Neural cell (in vitro differentiated cells): ENCODE measurements around the gene SFT2D2. TPM values are rescaled to one million over a fixed set of nuclear protein-coding genes. Genes with fewer than 3 reads are reported as not detected.

Experiments
- H2AFZ ChIP-seq: fragments of 200-600, 300-800 bp; sonication (generic), shearing (Covaris generic); 2 replicates; pipeline ENCODE4 v1.6.0; 2014; ENCODE audit warnings: low read depth, mild to moderate bottlenecking, antibody characterized with exemption, low read length, moderate library complexity
- H3F3A ChIP-seq: fragments of 200-600 bp; shearing (Covaris generic); 2 replicates; pipeline ENCODE4 v1.6.1; 2016; ENCODE audit warnings: mild to moderate bottlenecking, moderate library complexity, mixed read lengths, antibody characterized with exemption, low read length; ENCODE audit not compliant: insufficient read depth, poor library complexity, severe bottlenecking
- H3K27ac ChIP-seq: fragments of 200-600, 300-800 bp; sonication (generic), shearing (Covaris generic); 2 replicates; pipeline ENCODE4 v1.5.1; 2014; ENCODE audit warnings: mild to moderate bottlenecking, low read length, moderate library complexity
- H3K27me3 ChIP-seq: fragments of 300-800, 200-600 bp; sonication (generic), shearing (Covaris generic); 2 replicates; pipeline ENCODE4 v1.6.0; 2014; ENCODE audit warnings: mild to moderate bottlenecking, low read depth, low read length, moderate library complexity; ENCODE audit not compliant: insufficient read depth
- H3K36me3 ChIP-seq: fragments of 300-800, 200-600 bp; sonication (generic), shearing (Covaris generic); 2 replicates; pipeline ENCODE4 v1.5.1; 2014; ENCODE audit warnings: mild to moderate bottlenecking, antibody characterized with exemption, low read length, moderate library complexity; ENCODE audit not compliant: insufficient read depth
- H3K4me2 ChIP-seq: fragments of 300-800, 200-600 bp; sonication (generic), shearing (Covaris generic); 2 replicates; pipeline ENCODE4 v1.6.0; 2014; ENCODE audit warnings: mild to moderate bottlenecking, low read length
- H3K4me3 ChIP-seq: fragments of 300-800, 200-600 bp; sonication (generic), shearing (Covaris generic); 2 replicates; pipeline ENCODE4 v1.5.1; 2014; ENCODE audit warnings: mild to moderate bottlenecking, low read length, moderate library complexity
- H3K79me2 ChIP-seq: fragments of 200-600 bp; shearing (Covaris generic); replicated peaks from 2 replicates; pipeline ENCODE4 v1.6.0; 2014; ENCODE audit warnings: mild to moderate bottlenecking, low read length, moderate library complexity; ENCODE audit not compliant: insufficient read depth
- H3K9ac ChIP-seq: fragments of 300-800, 200-600 bp; sonication (generic), shearing (Covaris generic); 2 replicates; pipeline ENCODE4 v1.6.1; 2016; ENCODE audit warnings: mild to moderate bottlenecking, low read length, mixed read lengths
- H3K9me2 ChIP-seq: fragments of 200-600 bp; shearing (Covaris generic); 2 replicates; pipeline ENCODE4 v1.6.1; 2016; ENCODE audit warnings: mild to moderate bottlenecking, low read length, mixed read lengths; ENCODE audit not compliant: insufficient read depth
- H3K9me3 ChIP-seq: fragments of 200-600, 300-800 bp; sonication (generic), shearing (Covaris generic); 2 replicates; pipeline ENCODE4 v1.6.1; 2016; ENCODE audit warnings: mild to moderate bottlenecking, mixed run types, low read length, moderate library complexity, mixed read lengths
- H4K20me1 ChIP-seq: fragments of 200-600 bp; shearing (Covaris generic); 2 replicates; pipeline ENCODE4 v1.6.1; 2016; ENCODE audit warnings: mild to moderate bottlenecking, mixed run types; ENCODE audit not compliant: insufficient read depth
- EP300 ChIP-seq: fragments of 450-650 bp; conservative IDR thresholded peaks from 2 replicates; pipeline ENCODE4 v1.6.1; 2014; ENCODE audit warnings: antibody characterized with exemption, mild to moderate bottlenecking, moderate library complexity; ENCODE audit not compliant: poor library complexity, severe bottlenecking
- EZH2 ChIP-seq: fragments of 200-600, 300-800 bp; shearing (Covaris generic), sonication (generic); IDR thresholded peaks from 2 replicates; pipeline ENCODE4 v1.6.1; 2014; ENCODE audit warnings: antibody characterized with exemption, low read length, borderline replicate concordance, mild to moderate bottlenecking; ENCODE audit not compliant: insufficient read depth, poor library complexity, severe bottlenecking
- MXI1 ChIP-seq: fragments of 450-650 bp; conservative IDR thresholded peaks from 2 replicates; pipeline ENCODE4 v1.6.1; 2014; ENCODE audit warnings: antibody characterized with exemption, mild to moderate bottlenecking; ENCODE audit not compliant: poor library complexity, severe bottlenecking
- POLR2AphosphoS5 ChIP-seq: IDR thresholded peaks from 2 replicates; pipeline ENCODE4 v1.6.1; 2012
- RAD21 ChIP-seq: fragments of 450-650 bp; conservative IDR thresholded peaks from 2 replicates; pipeline ENCODE4 v1.6.1; 2014; ENCODE audit warnings: antibody characterized with exemption, mild to moderate bottlenecking, moderate library complexity
- REST ChIP-seq: IDR thresholded peaks from 2 replicates; pipeline ENCODE4 v1.6.1; 2012; ENCODE audit warnings: borderline replicate concordance
- SMC3 ChIP-seq: fragments of 450-650 bp; conservative IDR thresholded peaks from 2 replicates; pipeline ENCODE4 v1.6.1; 2014; ENCODE audit warnings: antibody characterized with exemption, mild to moderate bottlenecking, moderate library complexity; ENCODE audit not compliant: poor library complexity
- TAF1 ChIP-seq: IDR thresholded peaks from 2 replicates; pipeline ENCODE4 v1.6.1; 2012; ENCODE audit warnings: low read depth
- polyA plus RNA-seq: library from polyadenylated mRNA; depleted of rRNA; stranded (reverse); fragments of >200 nt; gene quantifications from 2 replicates; pipeline ENCODE4 v1.2.3, GENCODE V29; 2014
- TF ChIP-seq, protein P1 (sequence below): fragments of 450-650 bp; IDR thresholded peaks from 2 replicates; pipeline ENCODE4 v1.5.1; 2014; ENCODE audit warnings: antibody characterized with exemption, mild to moderate bottlenecking, moderate library complexity; ENCODE audit not compliant: poor library complexity, severe bottlenecking

Gene SFT2D2
- polyA plus RNA-seq, 1 donor from 2014 or later = 8.3 TPM

DNA sequence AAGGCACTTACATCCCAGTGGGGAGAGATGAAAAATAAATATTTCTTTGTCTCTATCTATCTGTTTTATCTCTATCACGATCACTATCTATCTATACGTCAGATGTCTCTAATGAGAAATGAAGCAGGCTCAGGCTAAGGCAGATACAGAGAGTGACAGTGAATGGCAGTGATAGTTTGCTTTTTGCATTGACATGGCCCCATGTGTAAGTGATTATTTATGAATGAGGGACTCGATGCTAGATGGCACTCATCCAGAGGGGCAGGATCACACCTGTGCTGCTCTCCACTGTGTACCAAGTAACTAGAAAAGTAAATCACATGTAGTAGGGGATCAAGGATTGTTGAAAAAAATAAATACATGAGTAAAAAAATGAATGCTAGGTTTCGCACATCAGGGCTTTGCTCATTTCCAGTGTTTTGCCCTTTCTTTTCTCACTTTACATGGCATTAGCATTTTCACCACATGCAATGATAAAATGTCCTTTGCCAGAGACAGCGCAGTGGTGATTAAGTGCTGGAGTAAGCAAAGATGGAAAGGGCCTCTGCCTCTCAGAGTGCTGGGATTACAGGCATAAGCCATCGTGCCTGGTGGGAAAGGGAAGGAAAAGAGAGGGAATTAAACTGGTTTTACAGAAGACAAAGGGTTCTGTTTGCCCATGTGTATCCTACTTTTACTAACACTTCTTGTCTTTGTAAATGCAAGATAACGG lies 71.4 kb downstream of the SFT2D2 start:
- H3K9me3 ChIP-seq = no peaks in the 10 kb centered on the region
- no peak overlapping the region for H3K4me2 ChIP-seq
- H3K36me3 ChIP-seq = no peaks in the 10 kb centered on the region
- no peak overlapping the region for H3K9ac ChIP-seq
- no peaks in the 10 kb centered on the region for H3K79me2 ChIP-seq
- no peaks in the 10 kb centered on the region for H3K27me3 ChIP-seq
- H3K27ac ChIP-seq = no peak overlapping the region
- H3F3A ChIP-seq = no peaks in the 10 kb centered on the region
- H3K4me3 ChIP-seq = no peak overlapping the region
- TF ChIP-seq POLR2AphosphoS5 (no peak), EZH2 (no peak), EP300 (peak; percentile 63)
- TF ChIP-seq, protein P1, sequence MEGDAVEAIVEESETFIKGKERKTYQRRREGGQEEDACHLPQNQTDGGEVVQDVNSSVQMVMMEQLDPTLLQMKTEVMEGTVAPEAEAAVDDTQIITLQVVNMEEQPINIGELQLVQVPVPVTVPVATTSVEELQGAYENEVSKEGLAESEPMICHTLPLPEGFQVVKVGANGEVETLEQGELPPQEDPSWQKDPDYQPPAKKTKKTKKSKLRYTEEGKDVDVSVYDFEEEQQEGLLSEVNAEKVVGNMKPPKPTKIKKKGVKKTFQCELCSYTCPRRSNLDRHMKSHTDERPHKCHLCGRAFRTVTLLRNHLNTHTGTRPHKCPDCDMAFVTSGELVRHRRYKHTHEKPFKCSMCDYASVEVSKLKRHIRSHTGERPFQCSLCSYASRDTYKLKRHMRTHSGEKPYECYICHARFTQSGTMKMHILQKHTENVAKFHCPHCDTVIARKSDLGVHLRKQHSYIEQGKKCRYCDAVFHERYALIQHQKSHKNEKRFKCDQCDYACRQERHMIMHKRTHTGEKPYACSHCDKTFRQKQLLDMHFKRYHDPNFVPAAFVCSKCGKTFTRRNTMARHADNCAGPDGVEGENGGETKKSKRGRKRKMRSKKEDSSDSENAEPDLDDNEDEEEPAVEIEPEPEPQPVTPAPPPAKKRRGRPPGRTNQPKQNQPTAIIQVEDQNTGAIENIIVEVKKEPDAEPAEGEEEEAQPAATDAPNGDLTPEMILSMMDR = no peak
- H4K20me1 ChIP-seq = no peaks in the 10 kb centered on the region
- no peaks in the 10 kb centered on the region for H3K9me2 ChIP-seq
- no peak overlapping the region for H2AFZ ChIP-seq

- Histone ChIP-seq H3K9me3 (no peaks in the 10 kb centered on the region), H3K27me3 (no peaks in the 10 kb centered on the region), H3K27ac (no peak overlapping the region), H2AFZ (no peak overlapping the region), H3K4me2 (no peak overlapping the region), H3K9me2 (no peaks in the 10 kb centered on the region), H4K20me1 (no peaks in the 10 kb centered on the region), H3K4me3 (no peak overlapping the region), H3F3A (no peaks in the 10 kb centered on the region), H3K36me3 (no peaks in the 10 kb centered on the region), H3K9ac (no peak overlapping the region), H3K79me2 (no peaks in the 10 kb centered on the region)
- TF ChIP-seq SMC3 (no peak), RAD21 (no peak), POLR2AphosphoS5 (no peak), MXI1 (no peak), EZH2 (no peak), REST (no peak), TAF1 (no peak), EP300 (no peak)
- TF ChIP-seq, protein P1 = no peak
Observed at GRCh38 chr1:168298446-168298845, 72.6 kb downstream of the SFT2D2 start.
